HG03039 (cell line): ENCODE measurements around the gene MFSD6.

Source experiments
- ATAC-seq: cut with Tn5 transposase; IDR thresholded peaks from one replicate; pipeline ENCODE4 v1.9.1; 2021; ENCODE audit warnings: mild to moderate bottlenecking, moderate library complexity; ENCODE audit not compliant: unreplicated experiment

MFSD6 gene

DNA sequence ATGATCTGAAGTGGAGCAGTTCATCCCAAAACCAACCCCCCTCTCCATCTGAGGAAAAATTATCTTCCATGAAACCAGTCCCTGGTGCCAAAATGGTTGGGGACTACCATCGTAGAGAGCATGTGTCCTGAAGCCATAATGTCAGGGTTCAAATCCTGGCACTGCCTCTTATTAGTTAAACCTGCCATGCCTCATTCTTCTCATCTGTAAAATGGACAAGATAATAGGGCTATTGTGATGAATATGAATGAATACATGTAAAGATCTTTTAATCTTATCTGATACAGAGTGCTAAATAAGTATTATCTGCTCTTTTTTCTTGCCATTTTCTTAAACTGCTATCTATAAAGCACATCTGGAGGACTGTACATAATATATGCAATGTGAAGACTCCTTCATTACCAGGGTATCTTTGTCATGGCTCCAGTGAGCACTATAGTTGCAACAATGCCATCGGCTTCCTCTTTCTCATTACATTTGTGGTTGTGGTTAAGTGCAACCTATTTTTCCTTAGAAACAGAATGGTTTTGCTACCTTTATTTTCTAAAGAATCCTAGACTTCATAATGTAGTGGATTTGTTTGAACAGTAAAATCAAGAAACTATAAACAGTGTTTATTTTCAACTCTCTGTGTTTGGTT is 27.0 kb downstream of the MFSD6 start:
- no peak for ATAC-seq

DNA sequence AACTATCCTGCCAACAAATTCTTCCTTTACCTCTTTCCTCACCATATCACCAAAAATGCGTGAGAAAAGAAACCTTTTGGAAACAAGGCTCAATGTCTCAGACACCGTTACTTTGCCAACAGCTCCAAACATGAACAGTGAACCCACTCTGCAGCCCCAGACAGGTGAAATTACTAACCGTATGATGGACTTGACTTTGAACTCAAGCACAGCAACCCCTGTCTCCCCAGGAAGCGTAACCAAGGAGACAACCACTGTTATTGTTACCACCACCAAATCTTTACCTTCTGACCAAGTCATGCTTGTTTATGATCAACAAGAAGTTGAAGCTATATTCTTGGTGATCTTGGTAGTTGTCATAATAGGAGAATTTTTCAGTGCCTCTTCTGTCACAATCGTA is 28.4 kb downstream of the MFSD6 start:
- ATAC-seq, result no peak

DNA sequence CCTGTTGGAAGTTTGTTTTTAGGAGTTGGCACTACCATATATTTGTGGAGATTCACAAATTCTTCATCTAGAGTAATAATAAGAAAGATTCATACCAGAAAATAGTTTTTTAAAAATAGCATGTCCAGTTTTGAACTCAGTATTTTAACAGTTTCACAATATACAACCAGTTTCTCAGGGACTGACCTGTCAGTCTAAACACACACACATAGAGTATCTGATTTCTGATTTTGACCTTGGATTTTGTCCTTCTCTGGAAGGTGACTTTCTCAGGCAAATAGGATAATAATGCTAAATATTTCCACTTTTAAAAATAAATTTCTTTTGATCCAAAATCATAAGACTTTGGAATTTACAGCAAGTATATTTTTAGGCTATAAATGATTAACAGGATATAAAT is 32.0 kb downstream of the MFSD6 start:
- no peak for ATAC-seq

DNA sequence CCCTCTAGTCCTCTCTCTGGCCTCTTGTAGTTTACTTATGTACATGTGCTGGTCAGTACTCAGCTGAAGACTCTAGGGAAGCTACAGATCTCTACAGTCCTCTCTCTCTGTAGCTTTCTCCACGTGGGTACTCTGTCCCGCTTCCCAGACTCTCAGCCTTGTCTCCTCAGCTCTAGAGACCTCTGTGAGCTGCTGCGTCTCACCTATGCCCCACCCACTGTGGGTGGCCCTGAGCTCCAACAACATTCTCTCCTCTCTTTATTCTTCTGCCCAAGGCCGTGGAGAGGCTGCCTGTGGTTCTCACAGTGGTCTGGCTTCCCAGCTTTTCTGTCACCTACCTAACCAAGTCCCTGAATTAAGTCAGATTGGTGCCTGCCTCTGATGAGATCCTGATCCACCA is 33.4 kb downstream of the MFSD6 start:
- no peak for ATAC-seq

DNA sequence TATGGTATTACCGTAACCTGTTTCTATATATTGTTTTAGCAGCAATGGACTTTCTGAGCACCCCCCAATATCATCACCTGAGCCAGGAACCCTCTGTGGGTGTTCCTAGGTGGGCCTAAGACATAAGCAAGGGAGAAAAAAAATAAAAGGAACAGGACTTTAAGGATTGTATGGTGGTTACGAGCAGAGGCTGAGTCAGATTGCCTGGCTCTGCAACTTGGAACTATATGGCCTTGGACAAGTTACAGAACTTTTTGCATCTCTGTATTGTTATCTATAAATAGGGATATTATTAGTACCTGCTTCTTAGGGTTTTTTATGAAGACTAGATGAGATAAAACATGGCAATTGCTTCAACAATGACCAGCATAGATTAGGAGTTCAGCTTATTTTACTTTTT is 34.9 kb downstream of the MFSD6 start:
- ATAC-seq, result no peak

GRCh38 chr2:190443778-190444481 is 35.8 kb downstream of the MFSD6 start:
- ATAC-seq, result no peak

DNA sequence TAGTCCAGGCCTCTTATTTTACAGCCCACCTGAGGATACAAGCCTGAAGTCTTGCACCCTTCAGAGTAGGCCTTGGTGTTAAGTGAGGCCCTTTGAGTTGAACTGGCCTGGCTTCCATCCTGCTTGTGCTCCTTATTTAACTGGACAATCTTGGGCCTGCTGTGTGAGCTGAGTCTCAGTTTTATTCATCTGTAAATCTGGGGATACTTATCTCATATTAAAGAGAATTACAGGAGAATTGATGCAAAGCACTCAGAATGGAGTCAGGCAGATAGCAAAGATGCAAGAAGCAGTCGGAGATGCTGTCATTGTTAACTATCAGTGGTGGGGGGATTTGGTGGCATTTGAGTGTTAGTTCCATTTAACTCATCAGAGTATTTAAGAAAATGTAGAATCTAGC is 36.8 kb downstream of the MFSD6 start:
- ATAC-seq, result no peak

DNA sequence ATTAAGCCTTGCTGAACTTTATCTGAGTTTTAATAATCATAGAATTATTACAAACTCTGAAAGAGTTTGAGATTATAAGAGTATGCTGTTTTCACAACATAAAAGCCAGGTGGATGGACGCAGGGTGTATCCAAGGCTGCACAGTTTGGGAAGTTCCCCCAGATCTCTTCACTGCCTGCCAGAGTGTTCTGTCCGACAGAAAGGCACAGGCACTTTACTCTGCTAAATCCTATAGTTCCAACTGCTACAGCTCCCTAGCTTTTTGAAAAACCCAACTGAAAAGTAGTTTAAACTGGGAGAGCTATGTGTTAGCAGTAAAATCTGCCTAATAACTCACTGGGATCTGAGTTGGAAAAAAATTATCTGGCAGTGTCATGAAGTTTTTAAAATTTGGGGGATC is 38.0 kb downstream of the MFSD6 start:
- no peak for ATAC-seq

- no peak for ATAC-seq
Measured at GRCh38 chr2:190446750-190447516, 38.8 kb downstream of the MFSD6 start.

- ATAC-seq, result no peak
Measured at GRCh38 chr2:190447766-190448165, 39.6 kb downstream of the MFSD6 start.

- ATAC-seq, result no peak
Measured at GRCh38 chr2:190449925-190450324, 41.8 kb downstream of the MFSD6 start.

GRCh38 chr2:190450363-190450762 is 42.2 kb downstream of the MFSD6 start:
- no peak for ATAC-seq

DNA sequence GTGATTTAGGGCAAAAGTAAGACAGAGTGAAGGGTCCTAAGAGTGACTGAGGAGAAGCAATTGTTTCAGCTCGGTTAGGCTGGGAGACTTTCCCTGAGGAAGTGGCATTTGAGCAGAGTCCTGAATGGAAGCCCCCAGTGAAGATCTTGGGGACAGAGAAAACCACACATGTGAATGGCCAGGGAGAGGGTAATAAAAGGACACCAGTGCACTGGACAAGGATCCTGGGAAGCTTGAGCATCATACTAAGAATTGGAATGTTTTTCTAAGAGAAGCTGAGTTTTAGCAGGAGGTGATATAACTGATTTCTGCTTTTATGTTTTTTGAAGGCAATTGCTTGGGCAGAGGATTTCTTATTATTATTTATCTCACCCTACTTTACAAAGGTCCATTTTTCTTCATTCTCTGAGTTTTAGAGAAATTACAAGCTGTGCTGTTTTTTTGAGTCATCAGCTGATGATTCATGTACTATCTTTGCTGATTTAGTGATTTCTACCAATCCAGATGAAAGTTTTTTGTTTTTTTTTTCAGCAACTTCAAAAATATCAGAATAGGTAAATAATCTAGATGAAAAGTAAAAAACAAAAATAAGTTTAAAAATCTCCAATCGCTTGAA is 43.5 kb downstream of the MFSD6 start:
- ATAC-seq, result no peak

- no peak for ATAC-seq
Measured at GRCh38 chr2:190452433-190452832, 44.3 kb downstream of the MFSD6 start.

DNA sequence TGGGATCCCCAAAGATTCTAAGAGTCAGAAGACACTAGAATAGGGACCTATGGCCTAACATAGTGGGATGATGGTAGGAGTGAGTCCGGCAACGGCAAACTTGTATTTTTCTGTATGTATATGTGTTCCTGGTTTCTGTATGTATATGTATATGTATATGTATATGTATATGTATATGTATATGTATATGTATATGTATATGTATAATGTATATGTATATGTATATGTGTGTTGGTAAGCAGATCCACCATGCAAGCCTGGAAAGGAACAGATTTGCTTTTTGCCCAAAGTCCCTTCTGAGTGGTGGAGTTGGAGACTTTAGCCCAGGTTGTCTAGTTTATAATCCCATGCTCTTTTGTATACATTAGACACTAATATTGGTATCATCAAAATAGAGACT is 46.6 kb downstream of the MFSD6 start:
- no peak for ATAC-seq

DNA sequence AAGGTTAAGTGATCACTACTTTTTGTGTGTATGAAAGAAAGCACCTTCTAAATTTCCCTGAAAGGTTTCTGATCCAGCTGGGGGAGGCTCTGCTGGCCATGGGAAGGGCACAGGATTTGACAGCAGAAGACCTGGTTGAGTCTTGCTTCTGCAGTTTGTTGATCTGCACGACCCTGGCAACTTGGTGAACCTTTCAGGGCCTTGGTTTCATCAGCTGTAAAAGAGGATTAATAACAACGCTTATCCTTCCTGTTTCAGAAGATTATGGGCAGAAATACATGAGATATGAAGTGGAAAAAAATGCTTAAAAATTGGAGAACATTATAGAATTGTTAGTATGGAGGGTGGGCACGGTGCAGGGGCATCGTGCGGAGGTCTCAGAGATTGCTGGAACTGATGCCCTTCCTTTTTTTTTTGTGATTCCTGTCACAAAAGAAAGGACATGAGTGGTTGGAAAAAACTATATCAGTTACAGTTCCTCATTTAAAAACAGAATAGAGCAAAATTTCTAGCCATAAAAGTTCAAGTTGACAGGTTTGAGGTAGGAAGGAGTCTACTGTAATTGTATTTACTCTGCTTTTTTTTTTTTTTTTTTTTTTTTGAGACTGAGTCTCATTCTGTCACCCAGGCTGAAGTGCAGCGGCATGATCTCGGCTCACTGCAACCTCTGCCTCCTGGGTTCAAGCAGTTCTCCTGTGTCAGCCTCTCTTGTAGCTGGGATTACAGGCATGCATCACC is 47.4 kb downstream of the MFSD6 start:
- no peak for ATAC-seq

- no peak for ATAC-seq
Measured at GRCh38 chr2:190456833-190457232, 48.7 kb downstream of the MFSD6 start.

DNA sequence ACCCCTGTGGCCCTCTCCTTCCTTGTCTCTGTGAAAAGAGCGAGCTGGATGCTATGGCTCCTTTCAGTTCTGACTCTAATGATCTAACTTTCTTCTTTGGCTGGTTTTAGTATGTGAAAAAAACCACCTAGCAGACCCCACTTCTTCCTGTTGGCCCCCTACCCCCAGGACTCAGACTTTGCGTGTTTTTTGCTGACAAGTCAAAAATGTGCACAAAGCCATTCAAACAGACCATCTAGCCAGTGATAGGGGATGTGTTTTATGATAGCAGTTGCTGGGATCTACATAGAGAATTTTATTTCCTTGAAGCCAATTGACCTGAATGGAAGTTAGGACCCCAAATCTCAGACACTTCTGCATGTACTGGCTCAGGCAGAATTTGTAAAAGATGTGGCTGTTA is 49.1 kb downstream of the MFSD6 start:
- no peak for ATAC-seq

GRCh38 chr2:190458352-190459107 is 50.4 kb downstream of the MFSD6 start:
- ATAC-seq, result no peak

- ATAC-seq, result no peak
Measured at GRCh38 chr2:190459881-190460280, 51.7 kb downstream of the MFSD6 start.
